GM12878 (cell line): ENCODE data around the gene HAUS7. TPM values are rescaled to one million over a fixed set of nuclear protein-coding genes. Genes with fewer than 3 reads are reported as not detected.

Experiments used
- ATAC-seq: fragments of 200-7000 bp; cut with Tn5 transposase; 3 replicates; pipeline ENCODE4 v1.9.1; 2020; ENCODE audit warnings: mild to moderate bottlenecking, moderate library complexity
- BruUV-seq: library from RNA; stranded (reverse); fragments of 400-500 nt; replicated peaks from 2 replicates; lab custom pipeline; 2021; lab: Mats Ljungman, UMichigan
- CTCF ChIA-PET: fragments of 300-600 bp; sonication (Branson Sonifier 250); formaldehyde crosslinking; extraction: SDS; loops from one replicate; lab custom pipeline; 2021; ENCODE audit warnings: inconsistent platforms; lab: Yijun Ruan, JAX
- POLR2A ChIA-PET: fragments of 350-600 bp; formaldehyde crosslinking; extraction: SDS; loops from one replicate; lab custom pipeline; 2021; ENCODE audit warnings: inconsistent platforms; lab: Charles Lee
- RAD21 ChIA-PET: fragments of 300-600 bp; sonication (Branson Sonifier 250); formaldehyde crosslinking; loops from one replicate; lab custom pipeline; 2023; ENCODE audit warnings: antibody characterized with exemption; ENCODE audit not compliant: unreplicated experiment; lab: Charles Lee
- SMC1A ChIA-PET: fragments of 300-600 bp; sonication (Branson Sonifier 250); formaldehyde crosslinking; loops from one replicate; lab custom pipeline; 2023; ENCODE audit not compliant: unreplicated experiment, uncharacterized antibody; lab: Charles Lee
- DNase-seq: peaks from one replicate; pipeline ENCODE4 v3.0.0-alpha.2; 2011; ENCODE audit warnings: low read depth, low spot score
- FAIRE-seq: peaks from 3 replicates; lab custom pipeline; 2011; peaks lifted over from hg19 to GRCh38; lab: Jason Lieb, UNC
- H2AFZ ChIP-seq: 2 replicates; pipeline ENCODE4 v1.6.0; 2011; ENCODE audit warnings: low read depth, low read length, control low read depth; ENCODE audit not compliant: control insufficient read depth
- H3K27ac ChIP-seq: 2 replicates; pipeline ENCODE4 v1.5.1; 2011; ENCODE audit warnings: control low read depth; ENCODE audit not compliant: control insufficient read depth, insufficient read depth
- H3K27me3 ChIP-seq, 2 experiments: replicated peaks in 1 of 2; 2 replicates each; pipeline versions ENCODE4 v1.6.0 to v1.6.1; 2011; ENCODE audit warnings: low read length in 1 of 2; ENCODE audit not compliant: control insufficient read depth in 2 of 2, insufficient read depth in 2 of 2
- H3K36me3 ChIP-seq, 2 experiments: 2 replicates each; pipeline ENCODE4 v1.5.1; 2011; ENCODE audit warnings: low read length in 1 of 2; ENCODE audit not compliant: control insufficient read depth in 2 of 2, insufficient read depth in 2 of 2
- H3K4me1 ChIP-seq: 2 replicates; pipeline ENCODE4 v1.6.1; 2011; ENCODE audit warnings: mild to moderate bottlenecking, low read length, moderate library complexity, mixed read lengths; ENCODE audit not compliant: control insufficient read depth, insufficient read depth
- H3K4me2 ChIP-seq: 2 replicates; pipeline ENCODE4 v1.6.0; 2011; ENCODE audit warnings: control low read depth; ENCODE audit not compliant: control insufficient read depth, insufficient read depth
- H3K4me3 ChIP-seq: fragments of 200-600 bp; sonication (generic); 2 replicates; pipeline ENCODE4 v1.5.1; 2016
- H3K79me2 ChIP-seq: 2 replicates; pipeline ENCODE4 v1.6.0; 2011; ENCODE audit warnings: low read length; ENCODE audit not compliant: control insufficient read depth, insufficient read depth
- H3K9ac ChIP-seq: 2 replicates; pipeline ENCODE4 v1.8.0; 2011; ENCODE audit warnings: low read length, control low read depth, mixed read lengths; ENCODE audit not compliant: control insufficient read depth, insufficient read depth
- H3K9me3 ChIP-seq: replicated peaks from 3 replicates; pipeline ENCODE4 v1.5.1; 2011; ENCODE audit warnings: mild to moderate bottlenecking, low read length; ENCODE audit not compliant: control insufficient read depth, insufficient read depth
- H4K20me1 ChIP-seq: 2 replicates; pipeline ENCODE4 v1.6.0; 2011; ENCODE audit not compliant: control insufficient read depth, insufficient read depth
- CTCF ChIP-seq, 3 experiments: IDR thresholded peaks in 2 of 3; conservative IDR thresholded peaks in 1 of 3; 2 replicates each; pipeline ENCODE4 v1.5.1; 2011; ENCODE audit warnings: low read depth in 3 of 3, low read length in 3 of 3, mild to moderate bottlenecking in 3 of 3, control low read depth in 2 of 3, moderate library complexity in 2 of 3, inconsistent platforms in 1 of 3, mixed read lengths in 1 of 3; ENCODE audit not compliant: control insufficient read depth in 2 of 3, insufficient read depth in 1 of 3; ENCODE audit errors: extremely low read depth in 1 of 3
- E2F4 ChIP-seq: IDR thresholded peaks from 2 replicates; pipeline ENCODE4 v1.6.1; 2012; ENCODE audit warnings: low read depth, low read length, improper control_type of control experiment
- JUND ChIP-seq: IDR thresholded peaks from 2 replicates; pipeline ENCODE4 v1.6.1; 2012; ENCODE audit warnings: low read depth, mild to moderate bottlenecking, low read length, improper control_type of control experiment, moderate library complexity
- NR2F1 ChIP-seq: fragments of 450-650 bp; conservative IDR thresholded peaks from 2 replicates; pipeline ENCODE4 v1.6.1; 2017; ENCODE audit warnings: mild to moderate bottlenecking
- STAT3 ChIP-seq: IDR thresholded peaks from 2 replicates; pipeline ENCODE4 v1.6.1; 2011; ENCODE audit warnings: low read depth, low read length, improper control_type of control experiment
- ZSCAN29 ChIP-seq: fragments of 450-650 bp; IDR thresholded peaks from 2 replicates; pipeline ENCODE4 v1.6.1; 2017; ENCODE audit warnings: mild to moderate bottlenecking, moderate library complexity
- WGBS: methylation state at CpG from one replicate; pipeline ENCODE4 v1.1.6; 2016; ENCODE audit warnings: low lambda C conversion rate; ENCODE audit not compliant: insufficient replicate concordance, insufficient coverage; ENCODE audit errors: missing lambda C conversion rate; 5-methylcytosine and 5-hydroxymethylcytosine counted together
- in situ Hi-C: fragments of 300-500 bp; cut with MboI; formaldehyde crosslinking; loops from 9 replicates; pipeline ENCODE4 v1.14.3; 2018; ENCODE audit warnings: mixed read lengths
- intact Hi-C: fragments of 100-400 bp; cut with micrococcal nuclease; formaldehyde crosslinking; loops from one replicate; pipeline ENCODE4 v1.14.2; 2022; ENCODE audit not compliant: unreplicated experiment
- polyA plus RNA-seq, 11 experiments: library from polyadenylated mRNA; depleted of rRNA in 4 of 11; unstranded in 6 of 11; stranded (reverse) in 5 of 11; fragments of >200 nt; fragmentation: Nextera tagmentation in 4 of 11; fragmentation: Illumina TruSeq in 1 of 11; extraction: Ambion mirVana in 4 of 11; extraction: Trizol in 1 of 11; gene quantifications; 1 replicate in 1 of 11; 2 replicates in 10 of 11; pipeline versions ENCODE4 v1.2.1 to v1.2.3, GENCODE V29; 2011 to 2016; ENCODE audit warnings: inconsistent platforms in 2 of 11, missing spikeins in 2 of 11, low read depth in 1 of 11
- total RNA-seq, 4 experiments: library from RNA; depleted of rRNA in 3 of 4; stranded (reverse); fragments of >200 nt in 3 of 4; fragmentation: Illumina TruSeq in 1 of 4; extraction: Trizol in 1 of 4; gene quantifications; 2 replicates each; pipeline versions ENCODE4 v1.2.1 to v1.2.3, GENCODE V29; 2013 to 2021
- TF ChIP-seq, protein P1 (sequence below): fragments of 450-650 bp; IDR thresholded peaks from 2 replicates; pipeline ENCODE4 v1.6.1; 2017; ENCODE audit warnings: antibody characterized with exemption, mild to moderate bottlenecking, moderate library complexity

Gene HAUS7
- total and polyA plus RNA-seq, 10 of the 15 experiments (the other 5 are each of a cell fraction or from before 2014, with no cell fraction given), result 6.7 to 63.3 (median 24.1) TPM

GRCh38 chrX:153495362-153495751 lies 25.0 kb upstream of the HAUS7 start (continued):
- TF ChIP-seq, protein P1, sequence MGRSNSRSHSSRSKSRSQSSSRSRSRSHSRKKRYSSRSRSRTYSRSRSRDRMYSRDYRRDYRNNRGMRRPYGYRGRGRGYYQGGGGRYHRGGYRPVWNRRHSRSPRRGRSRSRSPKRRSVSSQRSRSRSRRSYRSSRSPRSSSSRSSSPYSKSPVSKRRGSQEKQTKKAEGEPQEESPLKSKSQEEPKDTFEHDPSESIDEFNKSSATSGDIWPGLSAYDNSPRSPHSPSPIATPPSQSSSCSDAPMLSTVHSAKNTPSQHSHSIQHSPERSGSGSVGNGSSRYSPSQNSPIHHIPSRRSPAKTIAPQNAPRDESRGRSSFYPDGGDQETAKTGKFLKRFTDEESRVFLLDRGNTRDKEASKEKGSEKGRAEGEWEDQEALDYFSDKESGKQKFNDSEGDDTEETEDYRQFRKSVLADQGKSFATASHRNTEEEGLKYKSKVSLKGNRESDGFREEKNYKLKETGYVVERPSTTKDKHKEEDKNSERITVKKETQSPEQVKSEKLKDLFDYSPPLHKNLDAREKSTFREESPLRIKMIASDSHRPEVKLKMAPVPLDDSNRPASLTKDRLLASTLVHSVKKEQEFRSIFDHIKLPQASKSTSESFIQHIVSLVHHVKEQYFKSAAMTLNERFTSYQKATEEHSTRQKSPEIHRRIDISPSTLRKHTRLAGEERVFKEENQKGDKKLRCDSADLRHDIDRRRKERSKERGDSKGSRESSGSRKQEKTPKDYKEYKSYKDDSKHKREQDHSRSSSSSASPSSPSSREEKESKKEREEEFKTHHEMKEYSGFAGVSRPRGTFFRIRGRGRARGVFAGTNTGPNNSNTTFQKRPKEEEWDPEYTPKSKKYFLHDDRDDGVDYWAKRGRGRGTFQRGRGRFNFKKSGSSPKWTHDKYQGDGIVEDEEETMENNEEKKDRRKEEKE, result no peak
- TF ChIP-seq E2F4, result no peak
- TF ChIP-seq JUND, result no peak
- no peak for TF ChIP-seq NR2F1

DNA sequence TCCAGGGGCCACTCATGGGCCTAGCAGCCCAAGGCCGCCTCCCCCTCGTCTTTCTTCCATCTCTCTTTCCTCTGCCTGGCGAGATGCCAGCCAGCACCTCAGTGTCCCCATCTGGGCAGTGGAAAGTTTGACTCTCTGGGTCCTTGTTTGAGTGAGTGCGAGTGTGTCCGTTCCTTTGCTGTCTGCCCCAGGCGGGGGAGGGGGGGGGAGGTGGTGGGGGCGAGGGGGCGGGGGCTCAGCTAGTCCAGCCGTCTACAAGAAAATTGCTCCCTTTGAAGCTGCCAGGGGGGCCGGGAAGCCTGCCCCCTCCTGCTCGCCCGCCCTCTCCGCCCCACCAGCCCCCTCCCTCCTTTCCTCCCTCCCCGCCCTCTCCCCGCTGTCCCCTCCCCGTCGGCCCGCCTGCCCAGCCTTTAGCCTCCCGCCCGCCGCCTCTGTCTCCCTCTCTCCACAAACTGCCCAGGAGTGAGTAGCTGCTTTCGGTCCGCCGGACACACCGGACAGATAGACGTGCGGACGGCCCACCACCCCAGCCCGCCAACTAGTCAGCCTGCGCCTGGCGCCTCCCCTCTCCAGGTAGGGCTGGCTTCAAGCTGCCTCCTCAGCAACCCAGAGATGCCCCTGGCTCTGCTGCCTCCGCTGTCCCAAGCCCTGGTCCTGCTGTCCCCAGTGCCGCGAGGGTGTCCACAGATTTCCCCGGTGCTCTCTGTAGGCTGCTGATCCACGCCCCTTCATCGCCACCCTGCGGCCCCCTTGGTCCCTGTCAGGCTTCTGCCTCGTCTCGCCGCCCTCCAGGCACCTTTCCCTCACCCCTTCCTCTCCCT lies 24.4 kb upstream of the HAUS7 start, which contains the start of gene BGN:
Gene BGN, plus strand, starts transcription at position 440 of the 821 bp plus-strand sequence. CDS start 9,652 bp downstream, outside the sequence.
- CTCF ChIA-PET, result no interaction called here
- FAIRE-seq, result no peak
- no peak within 1 kb of the TSS for H3K4me2 ChIP-seq
- H3K27me3 ChIP-seq, result no peaks in the 10 kb centered on the region
- ATAC-seq, result peak; percentile 33; the same call in 2 of the 3 replicates
- H3K4me1 ChIP-seq, result no peaks in the 10 kb centered on the region
- BruUV-seq, result no TSS peak
- no peak for DNase-seq
- TF ChIP-seq ZSCAN29 (no peak), CTCF (IDR thresholded peaks at IDR 0.05 in 2 of 3, conservative IDR thresholded peaks at IDR 0.05 in 1 of 3; ENCODE audit: control insufficient read depth in 2 of 3, extremely low read depth in 1 of 3, insufficient read depth in 1 of 3, low read depth in 3 of 3, low read length in 3 of 3) (0 out of 6 replicates have a peak, but pooled peaks of 1 of the 3 experiments have one; percentile 7), STAT3 (no peak)
- POLR2A ChIA-PET, result no interaction called here
- no peaks in the 10 kb centered on the region for H4K20me1 ChIP-seq
- no peak within 1 kb of the TSS for H2AFZ ChIP-seq
- intact Hi-C loops (no loop called here), in situ Hi-C loops (no loop called here)
- H3K4me3 ChIP-seq, result no peak within 1 kb of the TSS
- RAD21 ChIA-PET, result no interaction called here
- no peak within 1 kb of the TSS for H3K27ac ChIP-seq
- H3K79me2 ChIP-seq, result no peaks in the 10 kb centered on the region
- no peaks in the 10 kb centered on the region for H3K36me3 ChIP-seq
- H3K9me3 ChIP-seq, result no peaks in the 10 kb centered on the region; the same call in 2 of the 3 replicates
- 40% methylated on average over 22 of the region's 41 CpGs for WGBS
- no peak within 1 kb of the TSS for H3K9ac ChIP-seq
- SMC1A ChIA-PET, result no interaction called here
